ENCODE data around the gene EXOC3. TPM values are rescaled to one million over a fixed set of nuclear protein-coding genes. Genes with fewer than 3 reads are reported as not detected.

The EXOC3 gene
- total and polyA plus RNA-seq, 11 donors, result 20.6 to 45.5 (median 42.8) TPM

GRCh38 chr5:469752-470483, 26.9 kb downstream of the EXOC3 start:
- Histone ChIP-seq H3K36me3 (peaks cover 0 to 34% (median 26%) of the 10 kb centered on the region in 9 donors), H3K4me3 (no peak overlapping the region), H3K4me1 (peaks cover 2 to 31% (median 15%) of the 10 kb centered on the region in 12 donors), H3K27me3 (peaks cover 0 to 8% (median 2%) of the 10 kb centered on the region in 9 donors), H3K9me3 (no peaks in the 10 kb centered on the region), H3K27ac (no peak overlapping the region)
- no peak for ATAC-seq
- intact Hi-C loops (cut with DNase I), result loop anchor here in 1 of 10 donors (10.0 kb wide), 2 partner anchors 145 to 435 kb away; partner anchors contain the start of gene CEP72
- WGBS, 4 donors, result 90 to 93% (median 93%) methylated on average over 19 of the region's 19 CpGs
- peak in 3 of 5 donors; percentile 17 to 38 (median 26) for DNase-seq
- no peak for TF ChIP-seq POLR2A (IDR thresholded peaks at IDR 0.05)
- no peak for TF ChIP-seq CTCF (IDR thresholded peaks at IDR 0.05)

- intact Hi-C loops (cut with DNase I), result loop anchor here in 1 of 10 donors (10.0 kb wide), 2 partner anchors 144 to 434 kb away; partner anchors contain the start of gene CEP72
- no peak for ATAC-seq
- Histone ChIP-seq H3K4me3 (peak overlapping the region in 2 of 12 donors; percentile 98), H3K9me3 (no peaks in the 10 kb centered on the region), H3K4me1 (peaks cover 3 to 40% (median 18%) of the 10 kb centered on the region in 12 donors), H3K27ac (no peak overlapping the region), H3K27me3 (peaks cover 0 to 19% (median 13%) of the 10 kb centered on the region in 9 donors), H3K36me3 (peaks cover 0 to 25% (median 15%) of the 10 kb centered on the region in 9 donors)
- peak in 4 of 5 donors; percentile 19 to 52 (median 21) for DNase-seq
- TF ChIP-seq CTCF (IDR thresholded peaks at IDR 0.05) (no peak), POLR2A (IDR thresholded peaks at IDR 0.05) (no peak)
- 93 to 95% (median 93%) methylated on average over 29 to 31 of the region's 31 CpGs for WGBS, 4 donors
Measured at GRCh38 chr5:470961-471749, 28.2 kb downstream of the EXOC3 start.

GRCh38 chr5:471750-472058, 28.7 kb downstream of the EXOC3 start:
- Histone ChIP-seq H3K4me1 (peaks cover 3 to 40% (median 18%) of the 10 kb centered on the region in 12 donors), H3K4me3 (peak overlapping the region in 10 of 12 donors; percentile 79 to 99 (median 93)), H3K9me3 (no peaks in the 10 kb centered on the region), H3K27ac (peak overlapping the region in 4 of 12 donors; percentile 71 to 85 (median 80)), H3K27me3 (peaks cover 0 to 24% (median 18%) of the 10 kb centered on the region in 9 donors), H3K36me3 (peaks cover 0 to 19% (median 10%) of the 10 kb centered on the region in 9 donors)
- WGBS, 4 donors, result 83 to 91% (median 86%) methylated on average over 5 to 6 of the region's 6 CpGs
- ATAC-seq (no peak), DNase-seq (peak in 1 of 5 donors; percentile 5)
- intact Hi-C loops (cut with DNase I), result loop anchor here in 1 of 10 donors (10.0 kb wide), 2 partner anchors 143 to 433 kb away; partner anchors contain the start of gene CEP72
- TF ChIP-seq POLR2A (IDR thresholded peaks at IDR 0.05), result no peak
- no peak for TF ChIP-seq CTCF (IDR thresholded peaks at IDR 0.05)
